HepG2 (cell line): ENCODE results near the gene VPS52. TPM values are rescaled to one million over a fixed set of nuclear protein-coding genes. Genes with fewer than 3 reads are reported as not detected.
A peak's percentile ranks its signal among the peaks of the same experiment; 100 is the strongest.

Experiments used
- DMAP1 ChIP-seq: IDR thresholded peaks from 2 replicates; pipeline ENCODE4 v1.6.1; 2016
- GTF2F1 ChIP-seq: fragments of 150-350 bp; IDR thresholded peaks from 2 replicates; pipeline ENCODE4 v1.6.1; 2014; ENCODE audit warnings: low read length
- MLLT10 ChIP-seq: sonication (generic); formaldehyde crosslinking; IDR thresholded peaks from 2 replicates; pipeline ENCODE4 v1.4.0; 2020; ENCODE audit warnings: missing genetic modification reagents
- MZF1 ChIP-seq: sonication (generic); formaldehyde crosslinking; IDR thresholded peaks from 2 replicates; pipeline ENCODE4 v1.8.1; 2023; ENCODE audit warnings: mild to moderate bottlenecking, missing genetic modification reagents, borderline replicate concordance
- PAXIP1 ChIP-seq: sonication (generic); formaldehyde crosslinking; conservative IDR thresholded peaks from 2 replicates; pipeline ENCODE4 v1.4.0; 2020; ENCODE audit warnings: mild to moderate bottlenecking, missing genetic modification reagents, moderate library complexity
- POLR2G ChIP-seq: fragments of 200-400 bp; formaldehyde crosslinking; IDR thresholded peaks from 2 replicates; pipeline ENCODE4 v1.6.1; 2018; ENCODE audit warnings: mild to moderate bottlenecking, low read depth, low read length, moderate library complexity
- PTBP1 ChIP-seq: fragments of 200-400 bp; formaldehyde crosslinking; IDR thresholded peaks from 2 replicates; pipeline ENCODE4 v1.6.1; 2018; ENCODE audit warnings: low read length, low read depth; ENCODE audit not compliant: poor library complexity, severe bottlenecking
- RAD51 ChIP-seq: fragments of 450-650 bp; IDR thresholded peaks from 2 replicates; pipeline ENCODE4 v1.6.1; 2016; ENCODE audit warnings: borderline replicate concordance
- TGIF2 ChIP-seq: IDR thresholded peaks from 2 replicates; pipeline ENCODE4 v1.6.1; 2016; ENCODE audit warnings: control low read depth, missing compliant biosample characterization
- TOPORS ChIP-seq: sonication (generic); formaldehyde crosslinking; IDR thresholded peaks from 2 replicates; pipeline ENCODE4 v1.8.0; 2023; ENCODE audit warnings: mild to moderate bottlenecking, missing genetic modification reagents
- ZBTB33 ChIP-seq: sonication (generic); formaldehyde crosslinking; IDR thresholded peaks from 2 replicates; pipeline ENCODE4 v1.4.0; 2020; ENCODE audit warnings: missing genetic modification reagents
- ZBTB7A ChIP-seq: sonication (generic); formaldehyde crosslinking; IDR thresholded peaks from 2 replicates; pipeline ENCODE4 v1.8.0; 2022; ENCODE audit warnings: mild to moderate bottlenecking, missing genetic modification reagents
- ZFX ChIP-seq: sonication (generic); formaldehyde crosslinking; IDR thresholded peaks from 2 replicates; pipeline ENCODE4 v1.4.0; 2020; ENCODE audit warnings: mild to moderate bottlenecking, low read depth, missing genetic modification reagents, moderate library complexity
- ZMAT5 ChIP-seq: sonication (generic); formaldehyde crosslinking; IDR thresholded peaks from 2 replicates; pipeline ENCODE4 v1.5.0; 2020; ENCODE audit warnings: mild to moderate bottlenecking, low read depth, missing genetic modification reagents, borderline replicate concordance
- ZMYM4 ChIP-seq: sonication (generic); formaldehyde crosslinking; IDR thresholded peaks from 2 replicates; pipeline ENCODE4 v1.8.1; 2023; ENCODE audit warnings: mild to moderate bottlenecking, missing genetic modification reagents
- ZNF292 ChIP-seq: sonication (generic); formaldehyde crosslinking; IDR thresholded peaks from 2 replicates; pipeline ENCODE4 v1.8.1; 2022; ENCODE audit warnings: mild to moderate bottlenecking, low read depth, missing genetic modification reagents, borderline replicate concordance
- ZNF382 ChIP-seq: sonication (generic); formaldehyde crosslinking; IDR thresholded peaks from 2 replicates; pipeline ENCODE4 v1.5.0; 2020; ENCODE audit warnings: missing genetic modification reagents, mild to moderate bottlenecking, borderline replicate concordance
- ZNF496 ChIP-seq: sonication (generic); formaldehyde crosslinking; IDR thresholded peaks from 2 replicates; pipeline ENCODE4 v1.8.1; 2023; ENCODE audit warnings: mild to moderate bottlenecking, moderate library complexity, missing genetic modification reagents; ENCODE audit not compliant: insufficient replicate concordance
- ZNF747 ChIP-seq: sonication (generic); formaldehyde crosslinking; IDR thresholded peaks from 2 replicates; pipeline ENCODE4 v1.8.1; 2023; ENCODE audit warnings: missing genetic modification reagents, mild to moderate bottlenecking, borderline replicate concordance
- ZNF878 ChIP-seq: sonication (generic); formaldehyde crosslinking; IDR thresholded peaks from 2 replicates; pipeline ENCODE4 v1.8.1; 2023; ENCODE audit warnings: mild to moderate bottlenecking, missing genetic modification reagents, moderate library complexity
- ZSCAN20 ChIP-seq: sonication (generic); formaldehyde crosslinking; IDR thresholded peaks from 2 replicates; pipeline ENCODE4 v1.4.0; 2020; ENCODE audit warnings: missing genetic modification reagents, mild to moderate bottlenecking, borderline replicate concordance
- polyA plus RNA-seq, 8 experiments: library from polyadenylated mRNA; depleted of rRNA in 3 of 8; stranded (reverse) in 7 of 8; unstranded in 1 of 8; fragments of >200 nt; fragmentation: Illumina TruSeq in 4 of 8; extraction: Trizol in 4 of 8; gene quantifications; 2 replicates each; pipeline versions ENCODE4 v1.2.1 to v1.2.3, GENCODE V29; 2011 to 2016; ENCODE audit warnings: low read depth in 4 of 8, missing spikeins in 1 of 8, mixed read lengths in 1 of 8; ENCODE audit not compliant: insufficient read depth in 1 of 8
- total RNA-seq, 5 experiments: library from RNA; depleted of rRNA; stranded (reverse); fragments of >200 nt; fragmentation: Illumina TruSeq; extraction: Trizol; gene quantifications; 2 replicates each; pipeline ENCODE4 v1.2.3, GENCODE V29; 2016; ENCODE audit warnings: low read depth in 1 of 5
- TF ChIP-seq, protein P1 (sequence below): IDR thresholded peaks from 2 replicates; pipeline ENCODE4 v1.6.1; 2016; ENCODE audit warnings: missing genetic modification reagents, missing compliant biosample characterization
- TF ChIP-seq, protein P2 (sequence below): sonication (generic); formaldehyde crosslinking; IDR thresholded peaks from 2 replicates; pipeline ENCODE4 v1.4.0; 2020; ENCODE audit warnings: missing genetic modification reagents

Gene VPS52
- total and polyA plus RNA-seq, 2 of the 13 experiments (the other 11 are each of a cell fraction or from before 2014, with no cell fraction given) = 48.9 to 85.5 TPM

- no peak for TF ChIP-seq ZMAT5 (CRISPR knock-in tag)
- TF ChIP-seq POLR2G = no peak
- TF ChIP-seq ZNF496 (CRISPR knock-in tag) = no peak
- no peak for TF ChIP-seq ZNF382 (CRISPR knock-in tag)
- peak; percentile 44 for TF ChIP-seq PAXIP1 (CRISPR knock-in tag)
- no peak for TF ChIP-seq MZF1 (CRISPR knock-in tag)
- 0 out of 2 replicates have a peak, but pooled peaks have one; percentile 44 for TF ChIP-seq ZFX (CRISPR knock-in tag)
- TF ChIP-seq ZNF878 (CRISPR knock-in tag) = no peak
- 0 out of 2 replicates have a peak, but pooled peaks have one; percentile 13 for TF ChIP-seq TGIF2 (CRISPR knock-in tag)
- no peak for TF ChIP-seq ZNF292 (CRISPR knock-in tag)
- TF ChIP-seq ZBTB33 = no peak
- TF ChIP-seq GTF2F1 = no peak
- TF ChIP-seq MLLT10 (CRISPR knock-in tag) = no peak
- no peak for TF ChIP-seq DMAP1 (CRISPR knock-in tag)
- TF ChIP-seq ZBTB7A (CRISPR knock-in tag) = 0 out of 2 replicates have a peak, but pooled peaks have one; percentile 56
- no peak for TF ChIP-seq ZNF747
- no peak for TF ChIP-seq TOPORS (CRISPR knock-in tag)
- TF ChIP-seq, protein P1, sequence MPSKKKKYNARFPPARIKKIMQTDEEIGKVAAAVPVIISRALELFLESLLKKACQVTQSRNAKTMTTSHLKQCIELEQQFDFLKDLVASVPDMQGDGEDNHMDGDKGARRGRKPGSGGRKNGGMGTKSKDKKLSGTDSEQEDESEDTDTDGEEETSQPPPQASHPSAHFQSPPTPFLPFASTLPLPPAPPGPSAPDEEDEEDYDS = no peak
- TF ChIP-seq RAD51 = peak; percentile 56; the same call in 1 of the 2 replicates
- no peak for TF ChIP-seq ZSCAN20
- no peak for TF ChIP-seq PTBP1
- TF ChIP-seq ZMYM4 (CRISPR knock-in tag) = no peak
- TF ChIP-seq, protein P2, sequence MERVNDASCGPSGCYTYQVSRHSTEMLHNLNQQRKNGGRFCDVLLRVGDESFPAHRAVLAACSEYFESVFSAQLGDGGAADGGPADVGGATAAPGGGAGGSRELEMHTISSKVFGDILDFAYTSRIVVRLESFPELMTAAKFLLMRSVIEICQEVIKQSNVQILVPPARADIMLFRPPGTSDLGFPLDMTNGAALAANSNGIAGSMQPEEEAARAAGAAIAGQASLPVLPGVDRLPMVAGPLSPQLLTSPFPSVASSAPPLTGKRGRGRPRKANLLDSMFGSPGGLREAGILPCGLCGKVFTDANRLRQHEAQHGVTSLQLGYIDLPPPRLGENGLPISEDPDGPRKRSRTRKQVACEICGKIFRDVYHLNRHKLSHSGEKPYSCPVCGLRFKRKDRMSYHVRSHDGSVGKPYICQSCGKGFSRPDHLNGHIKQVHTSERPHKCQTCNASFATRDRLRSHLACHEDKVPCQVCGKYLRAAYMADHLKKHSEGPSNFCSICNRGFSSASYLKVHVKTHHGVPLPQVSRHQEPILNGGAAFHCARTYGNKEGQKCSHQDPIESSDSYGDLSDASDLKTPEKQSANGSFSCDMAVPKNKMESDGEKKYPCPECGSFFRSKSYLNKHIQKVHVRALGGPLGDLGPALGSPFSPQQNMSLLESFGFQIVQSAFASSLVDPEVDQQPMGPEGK (CRISPR knock-in tag) = peak; percentile 36; the same call in 1 of the 2 replicates
Observed at GRCh38 chr6:33297406-33297955, 25.8 kb upstream of the VPS52 start (continued).
